IPS-NIHi11 (cell line): ENCODE data around the gene ESYT1.

Experiments used
- DNase-seq: peaks from one replicate; pipeline ENCODE4 v3.0.0; 2012; ENCODE audit warnings: mixed read lengths, low spot score

The ESYT1 gene

GRCh38 chr12:56188131-56188777, 60.2 kb downstream of the ESYT1 start:
- no peak for DNase-seq

GRCh38 chr12:56188778-56189098, 60.7 kb downstream of the ESYT1 start:
- peak; percentile 24 for DNase-seq

- DNase-seq = peak; percentile 93
Observed at GRCh38 chr12:56189099-56189917, 61.2 kb downstream of the ESYT1 start, which contains the start of gene SMARCC2. Gene SMARCC2 (minus strand): TSS chr12:56189483. CDS start chr12:56189461, 22 bp downstream.

GRCh38 chr12:56189918-56190694, 62.0 kb downstream of the ESYT1 start:
- DNase-seq = peak; percentile 80

GRCh38 chr12:56190695-56191155, 62.7 kb downstream of the ESYT1 start:
- no peak for DNase-seq

GRCh38 chr12:56192582-56192981, 64.5 kb downstream of the ESYT1 start:
- DNase-seq = no peak

- peak; percentile 64 for DNase-seq
Observed at GRCh38 chr12:56193025-56193578, 65.0 kb downstream of the ESYT1 start.
